ENCODE measurements around the gene MORN5. TPM values are rescaled to one million over a fixed set of nuclear protein-coding genes. Genes with fewer than 3 reads are reported as not detected.

MORN5 gene
- total and polyA plus RNA-seq, 4 donors: not detected

- Histone ChIP-seq H3K27ac (ENCODE audit: low read depth in 1 of 2, low read length in 2 of 2) (no peak overlapping the region), H3K4me3 (ENCODE audit: low read depth in 1 of 3, low read length in 3 of 3) (no peak overlapping the region), H3K36me3 (ENCODE audit: control insufficient read depth in 4 of 4, insufficient read depth in 3 of 4, low read depth in 1 of 4, low read length in 3 of 4) (peaks cover 0 to 2% (median 0%) of the 10 kb centered on the region in 4 donors), H3K27me3 (ENCODE audit: control insufficient read depth in 4 of 4, insufficient read depth in 4 of 4, low read length in 3 of 4) (no peaks in the 10 kb centered on the region), H3K9me3 (ENCODE audit: control insufficient read depth in 4 of 4, low read length in 3 of 4) (peaks cover 1 to 7% (median 3%) of the 10 kb centered on the region in 4 donors), H3K4me1 (ENCODE audit: control insufficient read depth in 4 of 4, insufficient read depth in 4 of 4, low read length in 3 of 4) (peaks cover 0 to 18% (median 17%) of the 10 kb centered on the region in 4 donors), H3K9ac (ENCODE audit: low read depth in 1 of 2, low read length in 2 of 2) (no peak overlapping the region)
- WGBS: 79% methylated on average over 3 of the region's 3 CpGs
- DNase-seq (ENCODE audit: low spot score): peak; percentile 47
- TF ChIP-seq RAD21 (IDR thresholded peaks at IDR 0.05): peak in 1 of 2 donors; percentile 35
- TF ChIP-seq HNF4A (conservative IDR thresholded peaks at IDR 0.05): no peak
- no peak for TF ChIP-seq HNF4G (IDR thresholded peaks at IDR 0.05)
Observed at GRCh38 chr9:122158202-122158601, 1.5 kb upstream of the MORN5 start.

GRCh38 chr9:122159925-122160246 is 178 bp downstream of the MORN5 start:
- peak; percentile 16 for TF ChIP-seq MAX (IDR thresholded peaks at IDR 0.05)
- TF ChIP-seq NR2F2 (IDR thresholded peaks at IDR 0.05): no peak
- TF ChIP-seq YY1 (IDR thresholded peaks at IDR 0.05): peak; percentile 13
- Histone ChIP-seq H3K4me3 (ENCODE audit: low read depth in 1 of 3, low read length in 3 of 3) (peak overlapping the region in 2 of 3 donors; percentile 85 to 91), H3K9me3 (ENCODE audit: control insufficient read depth in 4 of 4, low read length in 3 of 4) (peaks cover 1 to 7% (median 3%) of the 10 kb centered on the region in 4 donors), H3K27me3 (ENCODE audit: control insufficient read depth in 4 of 4, insufficient read depth in 4 of 4, low read length in 3 of 4) (no peaks in the 10 kb centered on the region), H3K4me1 (ENCODE audit: control insufficient read depth in 4 of 4, insufficient read depth in 4 of 4, low read length in 3 of 4) (peaks cover 0 to 18% (median 17%) of the 10 kb centered on the region in 4 donors), H3K27ac (ENCODE audit: low read depth in 1 of 2, low read length in 2 of 2) (no peak overlapping the region), H3K9ac (ENCODE audit: low read depth in 1 of 2, low read length in 2 of 2) (no peak overlapping the region), H3K36me3 (ENCODE audit: control insufficient read depth in 4 of 4, insufficient read depth in 3 of 4, low read depth in 1 of 4, low read length in 3 of 4) (peaks cover 0 to 2% (median 0%) of the 10 kb centered on the region in 4 donors)
- no peak for DNase-seq (ENCODE audit: low spot score)
- 30% methylated on average over 6 of the region's 6 CpGs for WGBS

DNA sequence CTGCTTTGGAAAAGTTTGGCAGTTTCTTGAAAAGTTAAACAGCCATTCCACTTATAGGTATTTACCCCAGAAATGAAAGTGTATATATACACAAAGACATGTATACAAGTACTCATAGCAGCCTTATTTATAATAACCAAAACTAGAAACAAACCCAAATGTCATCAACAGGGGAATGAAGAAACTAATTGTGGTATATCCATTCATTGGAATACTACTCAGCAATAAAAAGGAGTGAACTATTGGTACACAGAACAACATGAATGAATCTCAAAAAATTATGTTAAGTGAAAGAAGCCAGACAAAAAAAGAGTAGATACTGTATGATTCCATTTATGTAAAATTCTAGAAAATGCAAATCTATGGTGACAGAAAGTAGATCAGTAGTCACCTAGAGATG is 2.7 kb downstream of the MORN5 start:
- peaks cover 1 to 7% (median 3%) of the 10 kb centered on the region in 4 donors for H3K9me3 ChIP-seq (ENCODE audit: control insufficient read depth in 4 of 4, low read length in 3 of 4)
- H3K4me1 ChIP-seq (ENCODE audit: control insufficient read depth in 4 of 4, insufficient read depth in 4 of 4, low read length in 3 of 4): peaks cover 0 to 18% (median 17%) of the 10 kb centered on the region in 4 donors
- H3K9ac ChIP-seq (ENCODE audit: low read depth in 1 of 2, low read length in 2 of 2): no peak overlapping the region
- no peak overlapping the region for H3K27ac ChIP-seq (ENCODE audit: low read depth in 1 of 2, low read length in 2 of 2)
- no peak for DNase-seq (ENCODE audit: low spot score)
- TF ChIP-seq, protein P1, sequence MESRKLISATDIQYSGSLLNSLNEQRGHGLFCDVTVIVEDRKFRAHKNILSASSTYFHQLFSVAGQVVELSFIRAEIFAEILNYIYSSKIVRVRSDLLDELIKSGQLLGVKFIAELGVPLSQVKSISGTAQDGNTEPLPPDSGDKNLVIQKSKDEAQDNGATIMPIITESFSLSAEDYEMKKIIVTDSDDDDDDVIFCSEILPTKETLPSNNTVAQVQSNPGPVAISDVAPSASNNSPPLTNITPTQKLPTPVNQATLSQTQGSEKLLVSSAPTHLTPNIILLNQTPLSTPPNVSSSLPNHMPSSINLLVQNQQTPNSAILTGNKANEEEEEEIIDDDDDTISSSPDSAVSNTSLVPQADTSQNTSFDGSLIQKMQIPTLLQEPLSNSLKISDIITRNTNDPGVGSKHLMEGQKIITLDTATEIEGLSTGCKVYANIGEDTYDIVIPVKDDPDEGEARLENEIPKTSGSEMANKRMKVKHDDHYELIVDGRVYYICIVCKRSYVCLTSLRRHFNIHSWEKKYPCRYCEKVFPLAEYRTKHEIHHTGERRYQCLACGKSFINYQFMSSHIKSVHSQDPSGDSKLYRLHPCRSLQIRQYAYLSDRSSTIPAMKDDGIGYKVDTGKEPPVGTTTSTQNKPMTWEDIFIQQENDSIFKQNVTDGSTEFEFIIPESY (IDR thresholded peaks at IDR 0.05): no peak
- TF ChIP-seq RXRA (IDR thresholded peaks at IDR 0.05) (no peak), ATF3 (IDR thresholded peaks at IDR 0.05) (no peak), FOXA1 (IDR thresholded peaks at IDR 0.05) (no peak), RAD21 (IDR thresholded peaks at IDR 0.05) (no peak), TAF1 (conservative IDR thresholded peaks at IDR 0.05) (no peak), REST (IDR thresholded peaks at IDR 0.05) (no peak), YY1 (IDR thresholded peaks at IDR 0.05) (no peak), JUND (IDR thresholded peaks at IDR 0.05) (no peak), CTCF (IDR thresholded peaks at IDR 0.05; ENCODE audit: low read depth, low read length, missing input control) (no peak), HNF4A (conservative IDR thresholded peaks at IDR 0.05) (no peak), EGR1 (IDR thresholded peaks at IDR 0.05; ENCODE audit: low read depth in 2 of 2) (no peak), NR2F2 (IDR thresholded peaks at IDR 0.05) (no peak), GABPA (IDR thresholded peaks at IDR 0.05 in 1 of 2, conservative IDR thresholded peaks at IDR 0.05 in 1 of 2) (no peak), HNF4G (IDR thresholded peaks at IDR 0.05) (no peak), FOXA2 (IDR thresholded peaks at IDR 0.05) (no peak), SP1 (IDR thresholded peaks at IDR 0.05) (no peak)
- H3K4me3 ChIP-seq (ENCODE audit: low read depth in 1 of 3, low read length in 3 of 3): no peak overlapping the region
- no peaks in the 10 kb centered on the region for H3K36me3 ChIP-seq (ENCODE audit: control insufficient read depth in 4 of 4, insufficient read depth in 3 of 4, low read depth in 1 of 4, low read length in 3 of 4)
- H3K27me3 ChIP-seq (ENCODE audit: control insufficient read depth in 4 of 4, insufficient read depth in 4 of 4, low read length in 3 of 4): no peaks in the 10 kb centered on the region

Measured in liver (tissue), 9 donors.